ENCODE results near the gene FBXO42.

The FBXO42 gene

DNA sequence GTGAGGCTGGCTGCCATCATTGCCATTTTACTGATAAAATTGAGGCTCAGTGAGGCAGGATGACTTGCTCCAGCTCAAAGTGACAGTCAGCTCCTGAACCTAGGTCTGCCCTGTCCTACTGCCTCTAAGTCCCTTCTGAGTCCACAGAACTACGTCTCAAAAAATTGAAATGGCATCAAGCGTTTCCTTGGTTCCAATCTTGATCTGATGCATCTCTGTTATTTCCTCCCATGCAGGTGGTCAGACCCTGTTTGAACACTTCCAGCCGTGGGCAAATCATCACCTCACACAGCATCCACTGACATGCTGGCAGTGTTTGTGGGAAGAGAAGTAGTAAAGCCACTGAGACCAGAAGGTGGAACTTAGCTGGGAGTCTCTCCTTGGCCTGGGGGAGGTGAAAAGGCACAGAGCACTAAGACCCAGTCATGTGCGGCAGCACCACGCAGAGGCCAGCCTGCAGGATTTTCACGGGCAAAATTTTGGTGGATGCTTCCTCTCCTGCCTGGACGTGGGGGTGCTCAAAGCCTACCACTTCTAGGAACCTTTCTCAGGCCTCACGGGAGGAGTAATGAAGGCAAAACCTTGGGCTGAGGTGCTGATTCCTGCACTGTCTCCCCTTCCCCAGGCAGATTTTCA is 107.5 kb downstream of the FBXO42 start:
- DNase-seq (ENCODE audit: low read depth in 4 of 4, low spot score in 1 of 4) = no peak

DNA sequence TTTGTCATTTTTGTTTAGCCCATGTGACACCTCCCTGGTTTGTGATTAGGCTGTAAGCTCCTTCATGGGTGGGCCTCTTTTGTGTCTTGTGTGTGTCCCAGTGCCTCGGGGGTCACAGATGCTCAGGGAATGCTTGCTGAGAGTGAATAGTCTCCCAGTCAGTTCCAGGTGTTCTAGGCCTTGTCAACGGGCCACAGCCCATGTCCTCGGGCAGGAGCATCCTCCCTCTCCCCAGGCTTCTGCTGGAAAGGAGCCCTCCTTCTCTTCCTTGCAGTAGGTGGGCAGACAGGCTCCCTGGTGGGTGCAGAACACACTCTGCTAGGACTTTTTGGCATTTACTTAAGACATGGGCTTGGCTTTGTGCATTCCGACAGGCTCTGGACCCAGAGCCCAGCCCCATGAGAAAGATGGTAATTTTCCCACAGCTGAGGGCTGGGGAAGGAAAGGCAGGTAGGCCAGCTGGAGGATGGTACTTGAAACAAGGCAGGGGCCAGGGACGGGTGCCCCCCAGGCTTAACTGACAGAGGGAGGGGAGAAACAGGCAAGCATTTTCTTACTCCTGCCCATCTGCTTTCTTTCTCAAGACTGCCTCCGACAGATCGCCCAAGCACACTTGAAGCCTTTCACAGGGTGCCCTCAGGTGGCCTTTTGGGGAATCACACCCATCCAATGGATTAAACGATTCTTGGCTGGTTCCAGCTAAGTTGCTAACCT is 108.2 kb downstream of the FBXO42 start:
- DNase-seq (ENCODE audit: low read depth in 4 of 4, low spot score in 1 of 4) = peak; percentile 42 to 57 (median 52)

DNA sequence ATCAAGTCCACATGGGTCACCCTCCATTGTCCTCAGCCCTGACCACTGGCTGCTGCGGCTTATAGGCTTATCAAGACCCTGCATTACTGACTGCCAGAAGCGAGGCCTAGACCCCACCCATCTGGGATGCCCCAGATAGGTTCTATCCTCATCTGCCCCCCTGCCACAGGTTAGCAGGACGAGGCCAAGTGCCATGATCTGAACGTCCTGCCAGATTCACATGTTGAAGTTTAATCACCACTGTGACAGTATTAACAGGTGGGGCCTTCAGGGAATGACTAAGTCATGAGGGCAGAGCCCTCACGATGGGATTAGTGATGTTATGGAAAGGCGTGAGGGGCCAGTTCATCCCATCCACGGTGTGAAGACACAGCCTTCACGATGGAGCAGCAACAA is 109.1 kb downstream of the FBXO42 start:
- DNase-seq (ENCODE audit: low read depth in 4 of 4, low spot score in 1 of 4) = no peak

DNA sequence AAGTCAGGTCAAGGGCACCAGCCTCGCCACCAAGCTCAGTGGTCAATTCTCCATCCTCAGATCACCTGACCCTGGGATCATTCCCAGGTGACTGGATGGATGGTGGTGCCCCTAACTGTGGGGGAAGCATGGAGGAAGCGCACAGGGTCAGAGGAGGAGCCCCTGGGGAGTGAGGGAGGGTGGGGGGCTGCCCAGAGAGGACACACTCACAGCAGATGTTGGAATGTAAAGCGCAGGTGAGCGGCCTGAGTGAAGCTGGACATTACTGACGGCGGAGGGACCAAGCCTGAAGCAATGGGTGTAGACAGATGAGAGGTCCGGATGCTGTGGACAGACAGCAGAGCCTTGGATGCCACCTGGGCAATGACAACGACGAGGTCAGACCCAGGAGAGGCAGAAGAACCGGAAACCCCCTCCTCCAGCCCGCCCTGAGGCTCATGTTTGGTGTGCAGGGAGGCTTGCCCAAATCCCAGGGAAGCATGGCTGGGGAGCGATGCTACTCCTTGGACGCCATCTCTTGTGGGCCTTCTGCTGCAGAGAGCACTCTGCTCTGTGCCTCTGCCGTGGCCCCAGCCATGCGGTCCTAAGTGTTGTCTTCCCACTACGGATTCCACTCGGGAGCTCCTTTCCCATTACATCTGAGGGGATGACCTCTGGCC is 109.6 kb downstream of the FBXO42 start:
- DNase-seq (ENCODE audit: low read depth in 4 of 4, low spot score in 1 of 4) = no peak

DNA sequence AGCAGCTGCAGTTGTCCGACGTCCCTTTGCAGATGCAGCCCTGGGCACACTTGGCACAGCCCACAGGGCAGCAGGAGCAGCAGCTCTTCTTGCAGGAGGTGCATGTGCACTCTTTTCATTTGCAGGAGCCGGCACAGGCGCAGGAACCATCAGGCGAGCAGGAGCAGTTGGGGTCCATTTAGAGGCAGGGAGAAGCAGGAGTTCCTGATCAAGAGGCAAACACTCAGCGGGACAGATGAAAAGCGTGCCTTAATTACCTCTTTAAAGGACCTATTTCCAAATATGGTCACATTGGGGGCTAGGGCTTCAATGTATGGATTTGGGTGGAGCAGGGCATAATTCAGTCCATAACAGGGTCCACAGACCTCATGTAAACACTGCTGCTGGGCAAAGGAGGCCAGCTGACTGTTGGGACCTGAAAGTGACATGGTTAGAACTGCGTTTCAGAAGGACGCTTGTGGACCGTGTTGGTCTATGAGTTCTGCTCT is 111.0 kb downstream of the FBXO42 start:
- DNase-seq (ENCODE audit: low read depth in 4 of 4, low spot score in 1 of 4) = no peak

DNA sequence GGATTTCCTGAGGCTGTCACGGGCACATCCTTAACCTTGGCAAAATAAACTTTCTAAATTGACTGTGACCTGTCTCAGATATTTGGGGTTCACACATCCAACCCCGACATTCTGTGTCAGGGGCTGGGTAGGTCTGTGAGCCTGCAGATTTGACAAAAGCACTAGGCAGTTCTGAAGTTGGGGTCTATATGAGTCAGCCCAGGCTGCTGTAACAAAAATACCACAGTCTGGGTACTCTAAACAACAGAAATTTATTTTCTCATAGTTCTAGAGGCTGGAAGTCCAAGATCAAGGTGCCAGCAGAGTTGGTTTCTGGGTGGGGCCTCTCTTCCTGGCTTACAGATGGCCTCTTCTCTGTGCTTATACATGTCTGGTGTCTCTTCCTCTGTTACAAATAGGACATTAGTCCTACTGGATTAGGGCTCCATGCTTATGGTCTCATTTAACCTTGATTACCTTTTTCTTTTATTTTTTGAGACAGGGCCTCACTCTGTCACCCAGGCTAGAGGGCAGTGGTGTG is 112.2 kb downstream of the FBXO42 start:
- DNase-seq (ENCODE audit: low read depth in 4 of 4, low spot score in 1 of 4) = no peak

DNA sequence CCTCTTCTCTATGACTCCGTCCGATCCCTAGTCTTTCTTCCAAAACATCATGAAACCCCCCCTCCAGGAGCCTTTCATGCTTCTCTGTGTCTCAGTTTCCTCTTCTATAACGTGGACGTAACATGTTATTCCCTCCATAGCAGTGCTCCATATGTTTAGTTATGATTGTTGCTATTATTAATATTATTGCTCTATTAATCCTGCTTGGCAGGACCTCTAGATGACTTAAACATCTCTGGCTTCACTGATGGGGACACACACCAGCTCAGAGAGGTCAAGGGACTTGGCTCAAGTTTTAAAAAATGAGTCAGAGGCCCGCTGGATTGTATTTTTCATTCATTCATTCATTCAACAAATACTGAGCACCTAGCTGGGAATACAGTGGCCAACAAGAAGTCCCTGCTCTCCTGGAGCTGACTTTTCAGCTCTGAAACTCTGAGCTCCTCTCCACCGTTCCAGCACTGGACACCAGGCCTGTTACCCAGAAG is 114.9 kb downstream of the FBXO42 start:
- no peak for DNase-seq (ENCODE audit: low read depth in 4 of 4, low spot score in 1 of 4)

DNA sequence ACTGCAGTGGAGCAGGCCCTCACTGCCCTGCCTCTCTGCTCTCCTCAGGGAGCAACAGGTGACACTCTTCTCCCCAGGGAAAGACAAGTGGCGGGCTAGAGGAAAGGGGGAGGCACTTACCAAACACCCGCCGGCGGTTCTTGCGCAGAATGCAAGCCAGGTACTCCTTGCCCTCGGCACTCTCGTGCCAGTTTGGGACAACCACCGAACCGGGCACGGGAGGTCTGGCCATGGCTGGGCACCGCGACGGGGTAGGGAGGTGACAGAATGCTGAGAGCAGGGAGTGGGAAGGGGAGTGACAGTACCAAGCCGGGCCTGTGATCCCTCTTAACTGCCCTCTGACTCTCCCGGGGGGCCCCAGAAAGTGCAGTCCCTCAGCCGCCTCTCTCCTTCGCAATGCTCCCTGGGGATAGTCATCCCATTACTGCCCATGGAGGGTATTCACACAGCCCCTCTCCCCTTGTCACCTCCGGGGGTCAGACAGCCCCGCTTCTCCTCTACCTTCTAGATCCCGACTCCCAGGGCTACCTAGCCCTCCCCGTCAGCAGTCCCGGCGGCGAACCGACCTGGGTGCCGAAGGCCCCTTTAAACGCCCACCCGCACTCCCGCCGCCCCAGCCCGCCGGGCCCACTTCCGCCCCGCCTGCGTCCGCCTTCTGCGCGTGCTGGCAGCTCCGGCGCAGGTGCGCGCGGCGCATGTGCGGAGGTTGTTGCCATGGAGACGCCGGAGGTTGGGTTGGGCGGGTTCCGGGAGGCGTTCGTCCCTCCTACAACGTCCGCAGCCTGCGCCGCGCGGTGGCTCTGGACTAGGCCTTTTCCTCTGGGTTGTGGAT is 115.6 kb downstream of the FBXO42 start, which contains the start of gene CPLANE2:
Gene CPLANE2, minus strand, starts transcription at position 673 of the 832 bp plus-strand sequence. Its CDS starts 441 bp downstream, at position 232.
- DNase-seq (ENCODE audit: low read depth in 4 of 4, low spot score in 1 of 4) = peak; percentile 88 to 95 (median 92)

DNA sequence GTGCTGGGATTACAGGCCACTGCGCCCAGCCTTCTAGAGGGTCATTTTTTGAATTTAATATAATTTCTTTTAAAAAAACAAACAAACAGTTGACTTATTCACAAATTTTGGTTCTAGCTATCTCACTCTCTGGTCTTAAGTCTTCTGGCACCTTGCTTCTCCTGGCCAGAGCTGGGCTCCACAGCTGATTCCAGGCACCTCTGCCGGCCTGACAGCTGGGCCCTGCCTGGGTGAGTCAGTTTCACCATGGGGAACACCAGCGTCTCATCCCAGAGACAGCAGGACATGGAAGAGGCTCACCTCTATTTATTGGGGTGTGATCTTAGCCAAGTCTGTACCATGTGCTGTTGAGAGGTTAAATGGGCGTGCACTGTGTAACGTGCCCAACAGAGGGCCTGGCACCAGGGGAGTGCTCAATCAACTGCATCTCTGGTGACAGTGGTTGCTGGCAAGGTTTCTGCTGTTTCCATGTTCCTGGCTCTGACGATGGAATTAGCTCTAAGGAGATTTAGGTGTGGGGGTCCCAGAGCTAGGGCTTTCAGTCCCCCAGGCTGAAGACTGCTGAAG is 116.3 kb downstream of the FBXO42 start:
- peak in 1 of 4 experiments; percentile 15 for DNase-seq (ENCODE audit: low read depth in 4 of 4, low spot score in 1 of 4)

DNA sequence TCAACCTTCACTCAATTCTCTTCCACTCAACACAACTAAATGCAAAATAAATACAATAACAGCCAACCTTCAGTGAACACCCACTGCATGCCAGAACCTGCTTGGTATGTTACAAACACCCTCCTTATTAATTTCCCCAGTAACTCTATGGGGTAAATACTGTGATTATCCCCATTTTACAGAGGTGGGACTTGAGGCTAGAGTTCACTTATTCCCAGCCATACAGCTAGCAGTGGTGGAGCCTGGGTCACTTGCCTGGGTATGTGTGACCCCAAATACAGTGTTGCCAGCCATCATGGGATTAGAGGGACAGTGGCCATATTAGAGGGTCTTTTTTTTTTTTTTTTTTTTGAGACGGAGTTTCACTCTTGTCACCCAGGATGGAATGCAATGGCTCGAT is 116.9 kb downstream of the FBXO42 start:
- no peak for DNase-seq (ENCODE audit: low read depth in 4 of 4, low spot score in 1 of 4)

DNA sequence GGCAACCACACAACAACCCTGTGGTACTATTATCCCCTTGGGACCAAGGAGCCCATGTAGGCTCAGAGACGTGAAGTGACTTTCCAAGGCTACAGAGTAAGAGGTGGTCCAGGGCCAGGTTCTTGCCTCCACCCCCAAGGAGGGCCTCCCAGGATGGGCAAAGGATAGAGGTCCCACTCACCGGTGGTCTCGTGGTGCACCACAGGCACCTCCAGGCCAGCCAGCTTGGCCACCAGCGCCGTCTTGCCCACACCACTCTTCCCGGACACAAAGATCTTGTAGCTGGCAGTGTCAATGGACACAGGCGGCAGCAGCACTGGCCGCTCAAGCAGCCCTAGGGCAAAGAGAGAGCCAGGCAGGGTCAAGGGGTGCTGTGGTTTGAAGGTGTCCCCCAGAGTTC is 118.8 kb downstream of the FBXO42 start:
- DNase-seq (ENCODE audit: low read depth in 4 of 4, low spot score in 1 of 4) = no peak

DNA sequence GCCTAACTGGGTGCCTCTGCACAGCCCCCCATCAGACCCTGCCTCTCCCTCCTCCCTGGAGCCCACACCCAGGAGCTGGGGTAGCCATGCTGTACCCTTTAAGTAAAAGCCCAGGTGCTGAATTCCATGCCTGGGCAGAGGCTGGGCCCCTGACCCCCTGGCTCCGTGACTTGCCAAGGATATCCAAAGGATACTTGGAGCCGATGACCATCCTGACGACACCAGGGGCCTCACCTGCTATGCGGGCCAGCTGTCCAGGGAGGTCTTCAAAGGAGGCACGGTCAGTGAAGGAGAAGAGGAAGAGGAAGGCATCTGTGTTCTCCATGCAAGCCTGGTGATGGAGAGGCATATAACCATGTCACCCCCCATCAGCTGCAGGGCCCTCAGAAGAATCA is 120.0 kb downstream of the FBXO42 start:
- no peak for DNase-seq (ENCODE audit: low read depth in 4 of 4, low spot score in 1 of 4)

DNA sequence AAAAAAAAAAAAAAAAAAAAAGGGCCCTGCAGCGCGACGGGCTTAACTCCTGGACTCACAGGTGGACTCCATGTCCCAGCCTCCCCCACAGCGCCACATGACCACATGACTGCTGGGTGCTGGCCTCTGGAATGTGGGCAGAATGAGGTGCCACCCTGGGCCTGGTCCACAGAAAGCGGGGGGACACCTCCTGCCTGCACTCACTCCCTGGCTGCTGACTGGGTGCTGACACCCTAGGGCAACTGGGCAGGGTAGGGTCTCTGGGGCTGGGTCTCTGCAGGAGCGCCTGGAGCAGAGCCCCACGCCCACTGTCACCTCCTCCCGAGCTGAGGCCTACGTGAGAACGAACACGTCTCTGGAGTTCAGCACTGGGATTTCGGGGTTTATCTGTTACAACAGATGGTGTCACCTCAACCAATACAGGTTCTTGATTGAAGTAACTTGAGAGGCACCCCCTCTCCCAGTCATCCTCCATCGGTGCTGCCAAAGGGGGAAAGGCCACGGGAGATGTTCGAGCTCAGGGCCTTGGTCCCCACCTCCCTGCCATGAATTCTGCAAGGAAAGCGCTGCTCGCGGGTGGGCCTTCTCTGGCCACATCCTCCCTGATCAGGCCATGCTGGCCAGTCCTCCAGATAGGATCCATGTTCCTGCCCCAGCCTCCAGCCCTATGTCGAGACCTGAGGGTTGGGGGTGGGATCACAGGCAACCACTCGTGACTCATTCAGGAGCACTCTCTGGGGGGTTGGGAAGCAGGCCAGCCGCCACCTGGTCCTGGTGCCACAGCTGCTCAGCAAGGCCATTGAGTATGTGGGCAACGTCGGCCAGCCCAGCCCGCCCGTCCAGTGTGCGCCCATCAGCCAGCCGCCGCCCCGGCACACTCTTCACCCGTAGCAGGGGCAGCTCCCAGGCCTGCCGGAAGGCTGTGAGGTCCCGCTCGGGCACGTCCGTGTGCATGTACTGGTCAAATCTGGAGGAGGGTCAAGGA is 120.7 kb downstream of the FBXO42 start:
- no peak for DNase-seq (ENCODE audit: low read depth in 4 of 4, low spot score in 1 of 4)

DNA sequence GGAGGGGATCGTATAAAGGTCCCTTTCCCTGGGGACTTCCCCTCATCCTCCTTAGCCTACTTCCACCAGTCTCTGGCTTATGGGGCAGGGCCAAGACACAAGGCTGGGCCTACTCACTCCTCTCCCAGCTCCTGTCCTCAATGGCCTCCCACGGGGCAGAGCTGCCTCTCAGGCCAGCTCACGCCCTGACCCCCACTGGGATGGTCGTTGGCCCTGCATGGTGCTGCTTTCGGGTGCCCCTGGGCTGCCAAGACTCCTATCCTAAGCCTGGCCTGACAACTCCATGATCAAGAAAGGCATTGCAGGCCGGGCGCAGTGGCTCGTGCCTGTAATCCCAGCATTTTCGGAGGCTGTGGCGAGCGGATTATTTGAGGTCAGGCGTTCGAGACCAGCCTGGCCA is 121.5 kb downstream of the FBXO42 start:
- no peak for DNase-seq (ENCODE audit: low read depth in 4 of 4, low spot score in 1 of 4)

DNA sequence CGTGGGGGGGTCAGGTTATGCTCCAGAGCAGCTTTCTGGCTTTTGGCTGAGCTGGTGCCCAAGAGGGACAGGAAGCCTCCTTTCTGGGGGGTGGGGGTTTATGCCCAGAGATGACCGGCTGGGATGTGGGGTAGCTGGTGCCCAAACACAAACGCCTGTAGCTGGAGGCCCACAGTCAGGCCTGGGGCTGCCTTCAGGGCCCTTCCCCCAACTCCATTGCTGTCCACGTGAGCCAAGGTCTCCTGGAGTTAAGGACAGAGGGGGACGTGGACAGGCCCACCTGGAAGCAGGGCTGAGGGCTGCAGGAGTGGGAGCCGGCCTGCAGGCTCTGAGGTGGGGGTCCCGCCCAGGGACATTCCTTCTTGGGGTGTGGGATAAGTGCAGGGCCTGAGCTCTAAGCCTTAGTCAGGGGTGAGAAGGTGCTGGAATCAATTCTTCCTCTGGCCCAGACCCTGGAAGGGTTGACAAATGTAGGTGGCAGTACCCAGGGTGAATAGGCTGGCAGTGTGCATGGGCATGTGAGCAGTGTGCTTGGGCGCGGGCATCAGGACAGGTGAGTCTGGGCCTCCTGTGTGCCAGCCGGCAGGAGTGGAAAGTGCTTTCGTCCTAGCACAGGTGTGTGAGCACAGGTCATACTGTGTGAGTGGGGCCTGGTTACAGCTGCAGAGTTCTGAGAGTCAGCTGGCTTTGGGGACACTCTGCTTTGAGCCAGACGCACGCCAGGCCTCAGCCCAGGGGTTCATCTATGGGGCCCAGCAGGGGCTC is 122.1 kb downstream of the FBXO42 start:
- DNase-seq (ENCODE audit: low read depth in 4 of 4, low spot score in 1 of 4) = no peak

DNA sequence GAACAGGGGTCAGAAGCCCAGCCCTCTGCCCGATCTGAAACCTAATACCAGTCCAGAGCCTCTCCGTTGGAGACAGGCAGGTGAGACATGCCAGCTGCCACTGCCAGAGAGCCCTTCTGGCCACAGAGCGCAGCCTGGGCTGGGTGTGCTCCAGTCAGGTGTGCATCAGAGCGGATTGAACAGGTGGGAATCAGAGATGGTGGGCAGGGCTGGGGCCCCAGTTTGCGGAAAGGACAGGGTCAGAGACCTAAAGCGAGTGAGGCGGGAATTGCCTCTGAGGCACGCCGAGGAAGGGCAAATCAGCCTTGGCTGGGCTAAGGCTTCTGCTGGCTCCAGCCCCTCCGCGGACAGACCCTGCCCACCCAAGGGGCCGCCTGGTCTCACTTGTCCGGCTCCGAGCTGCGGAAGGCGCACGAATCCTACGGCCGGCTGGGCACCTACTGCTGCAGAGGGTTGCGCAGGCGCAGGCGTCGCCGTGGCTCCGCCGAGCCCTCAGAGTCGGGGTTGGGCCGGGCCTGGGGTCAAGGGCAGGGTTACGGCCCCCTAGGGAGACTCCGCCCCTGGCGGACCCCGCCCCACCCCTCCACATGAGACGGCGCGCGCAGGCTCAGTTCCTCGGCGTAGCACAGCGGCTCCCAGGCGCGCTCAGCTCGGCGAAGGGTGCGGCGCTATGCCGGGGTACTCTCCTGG is 125.6 kb downstream of the FBXO42 start:
- DNase-seq (ENCODE audit: low read depth in 4 of 4, low spot score in 1 of 4) = no peak

DNA sequence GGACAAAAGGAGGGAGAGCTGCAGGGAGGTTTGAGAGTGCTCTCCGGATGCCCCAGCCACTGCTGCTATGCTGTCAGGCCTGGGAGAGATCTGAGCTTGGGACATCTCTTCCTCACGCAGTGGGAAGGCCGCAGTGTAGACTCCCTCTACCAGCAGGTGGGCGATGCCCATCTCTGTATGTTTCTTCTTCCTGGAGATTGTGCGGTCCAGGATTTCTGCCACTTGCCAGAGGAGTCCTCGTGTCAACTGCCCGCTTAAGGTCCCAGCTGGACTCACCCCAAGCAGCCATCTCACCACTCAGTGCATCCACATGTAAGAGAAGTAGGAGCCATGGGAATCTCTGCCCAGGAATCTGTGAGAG is 126.2 kb downstream of the FBXO42 start:
- DNase-seq (ENCODE audit: low read depth in 4 of 4, low spot score in 1 of 4) = no peak

DNA sequence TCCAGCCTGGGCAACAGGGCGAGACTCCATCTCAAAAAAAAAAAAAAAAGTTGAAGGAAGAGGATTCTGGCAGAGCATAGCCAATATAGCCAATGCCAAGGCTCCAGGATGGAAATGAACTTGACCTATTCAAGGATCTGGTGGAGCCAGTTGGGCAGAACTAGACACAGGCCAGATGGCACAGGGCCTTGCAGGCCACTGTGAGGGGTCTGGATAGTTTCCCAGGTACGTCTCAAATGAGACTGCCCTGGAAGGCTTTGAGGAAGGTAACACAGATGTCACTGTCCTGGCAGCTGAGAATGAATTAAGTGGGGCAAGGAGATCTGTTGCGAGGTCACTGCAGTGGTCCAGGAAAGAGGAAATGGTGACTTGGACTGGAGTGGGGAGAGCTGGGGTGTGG is 127.8 kb downstream of the FBXO42 start:
- no peak for DNase-seq (ENCODE audit: low read depth in 4 of 4, low spot score in 1 of 4)
